PC-3 (cell line): ENCODE results near the gene THNSL1.

Experiments used
- CTCF ChIP-seq: fragments of 300-600 bp; sonication (generic); conservative IDR thresholded peaks from 2 replicates; pipeline ENCODE4 v1.5.1; 2017; ENCODE audit warnings: antibody characterized with exemption, low read depth, mild to moderate bottlenecking, low read length
- EZH2 ChIP-seq: fragments of 300-600 bp; sonication (generic); IDR thresholded peaks from one replicate; pipeline ENCODE4 v1.6.1; 2017; ENCODE audit warnings: antibody characterized with exemption, mild to moderate bottlenecking, low read length; ENCODE audit not compliant: unreplicated experiment

GRCh38 chr10:24983130-24983529 is 33.3 kb upstream of the THNSL1 start:
- TF ChIP-seq EZH2 (no peak), CTCF (no peak)
